HEK293 (cell line): ENCODE results near the gene GPR146.

Experiments used
- CTCF ChIA-PET: fragments of 350-600 bp; formaldehyde crosslinking; extraction: SDS; loops from one replicate; lab custom pipeline; 2021; ENCODE audit warnings: antibody characterized with exemption; lab: Yijun Ruan, JAX
- POLR2A ChIA-PET: fragments of 300-600 bp; formaldehyde crosslinking; extraction: SDS; loops from one replicate; lab custom pipeline; 2020; ENCODE audit warnings: antibody characterized with exemption, inconsistent platforms; lab: Yijun Ruan, JAX
- H3K27ac ChIP-seq: fragments of 200-500 bp; sonication (Bioruptor generic); 2 replicates; pipeline ENCODE4 v1.5.1; 2014; ENCODE audit warnings: low read depth, low read length, control low read depth, inconsistent platforms; ENCODE audit errors: extremely low read depth
- H3K36me3 ChIP-seq, 2 experiments: fragments of 200-500 bp in 1 of 2; sonication (Bioruptor generic) in 1 of 2; 1 replicate in 1 of 2; 2 replicates in 1 of 2; pipeline ENCODE4 v1.5.1; 2014 to 2017; ENCODE audit warnings: inconsistent platforms in 2 of 2, low read length in 2 of 2; ENCODE audit not compliant: control insufficient read depth in 2 of 2, insufficient read depth in 1 of 2
- H3K4me1 ChIP-seq: fragments of 200-500 bp; sonication (Bioruptor generic); 2 replicates; pipeline ENCODE4 v1.5.1; 2014; ENCODE audit warnings: mild to moderate bottlenecking, low read length, inconsistent platforms; ENCODE audit not compliant: control insufficient read depth, insufficient read depth
- H3K4me3 ChIP-seq: 2 replicates; pipeline ENCODE4 v1.5.1; 2011; ENCODE audit warnings: low read depth, mild to moderate bottlenecking, control low read depth, low read length, moderate library complexity
- H3K9me3 ChIP-seq: fragments of 200-500 bp; sonication (Bioruptor generic); 2 replicates; pipeline ENCODE4 v1.5.1; 2014; ENCODE audit warnings: low read depth, low read length, inconsistent platforms; ENCODE audit not compliant: control insufficient read depth, insufficient read depth
- FEZF1 ChIP-seq: fragments of 450-650 bp; formaldehyde crosslinking; IDR thresholded peaks from 2 replicates; pipeline ENCODE4 v1.5.1; 2016; ENCODE audit warnings: missing biosample characterization, missing genetic modification characterization
- GLIS1 ChIP-seq: fragments of 450-650 bp; formaldehyde crosslinking; IDR thresholded peaks from 2 replicates; pipeline ENCODE4 v1.5.1; 2016; ENCODE audit warnings: missing biosample characterization, missing genetic modification characterization
- KLF8 ChIP-seq: fragments of 450-650 bp; formaldehyde crosslinking; IDR thresholded peaks from 2 replicates; pipeline ENCODE4 v1.5.1; 2016; ENCODE audit warnings: missing biosample characterization, missing genetic modification characterization
- OVOL3 ChIP-seq: fragments of 450-650 bp; formaldehyde crosslinking; IDR thresholded peaks from 2 replicates; pipeline ENCODE4 v1.5.1; 2016; ENCODE audit warnings: missing biosample characterization, missing genetic modification characterization
- PBX3 ChIP-seq: sonication (generic); formaldehyde crosslinking; IDR thresholded peaks from 2 replicates; pipeline ENCODE4 v1.8.1; 2022; ENCODE audit warnings: mild to moderate bottlenecking, moderate library complexity, missing genetic modification reagents
- SP7 ChIP-seq: fragments of 450-650 bp; formaldehyde crosslinking; IDR thresholded peaks from 2 replicates; pipeline ENCODE4 v1.5.1; 2016; ENCODE audit warnings: missing biosample characterization, missing genetic modification characterization
- ZBTB17 ChIP-seq: fragments of 450-650 bp; formaldehyde crosslinking; IDR thresholded peaks from 2 replicates; pipeline ENCODE4 v1.5.1; 2016; ENCODE audit warnings: missing biosample characterization, missing genetic modification characterization
- ZBTB20 ChIP-seq: fragments of 450-650 bp; formaldehyde crosslinking; IDR thresholded peaks from 2 replicates; pipeline ENCODE4 v1.5.1; 2016; ENCODE audit warnings: missing biosample characterization, missing genetic modification characterization
- ZBTB26 ChIP-seq: fragments of 450-650 bp; formaldehyde crosslinking; optimal IDR thresholded peaks from 2 replicates; pipeline ENCODE3; 2016; ENCODE audit warnings: missing biosample characterization, mild to moderate bottlenecking, missing genetic modification characterization
- ZBTB8A ChIP-seq: fragments of 450-650 bp; formaldehyde crosslinking; IDR thresholded peaks from 2 replicates; pipeline ENCODE4 v1.5.1; 2016; ENCODE audit warnings: missing biosample characterization, missing genetic modification characterization
- ZFP3 ChIP-seq: fragments of 450-650 bp; formaldehyde crosslinking; IDR thresholded peaks from 2 replicates; pipeline ENCODE4 v1.5.1; 2016; ENCODE audit warnings: low read depth, missing biosample characterization, missing genetic modification characterization
- ZIC2 ChIP-seq: fragments of 450-650 bp; formaldehyde crosslinking; IDR thresholded peaks from 2 replicates; pipeline ENCODE4 v1.5.1; 2016; ENCODE audit warnings: missing biosample characterization, missing genetic modification characterization
- ZNF2 ChIP-seq: fragments of 450-650 bp; formaldehyde crosslinking; IDR thresholded peaks from 2 replicates; pipeline ENCODE4 v1.5.1; 2016; ENCODE audit warnings: missing biosample characterization, missing genetic modification characterization
- ZNF302 ChIP-seq: fragments of 450-650 bp; formaldehyde crosslinking; IDR thresholded peaks from 2 replicates; pipeline ENCODE4 v1.5.1; 2016; ENCODE audit warnings: missing biosample characterization, missing genetic modification characterization, low read depth
- ZNF426 ChIP-seq: fragments of 450-650 bp; formaldehyde crosslinking; IDR thresholded peaks from 2 replicates; pipeline ENCODE4 v1.5.1; 2017; ENCODE audit warnings: missing biosample characterization, missing genetic modification characterization, mild to moderate bottlenecking, inconsistent platforms, moderate library complexity
- ZNF433 ChIP-seq: fragments of 450-650 bp; formaldehyde crosslinking; IDR thresholded peaks from 2 replicates; pipeline ENCODE4 v1.5.1; 2016; ENCODE audit warnings: missing biosample characterization, missing genetic modification characterization, low read depth
- ZNF654 ChIP-seq: fragments of 450-650 bp; formaldehyde crosslinking; IDR thresholded peaks from 2 replicates; pipeline ENCODE4 v1.5.1; 2016; ENCODE audit warnings: low read depth, missing biosample characterization, missing genetic modification characterization
- ZNF843 ChIP-seq: fragments of 450-650 bp; formaldehyde crosslinking; IDR thresholded peaks from 2 replicates; pipeline ENCODE4 v1.5.1; 2016; ENCODE audit warnings: missing biosample characterization, missing genetic modification characterization
- TF ChIP-seq, protein P1 (sequence below): fragments of 450-650 bp; formaldehyde crosslinking; IDR thresholded peaks from 2 replicates; pipeline ENCODE4 v1.5.1; 2016; ENCODE audit warnings: missing biosample characterization, missing genetic modification characterization
- TF ChIP-seq, protein P2 (sequence below): fragments of 450-650 bp; formaldehyde crosslinking; IDR thresholded peaks from 2 replicates; pipeline ENCODE4 v1.5.1; 2016; ENCODE audit warnings: missing biosample characterization, missing genetic modification characterization
- TF ChIP-seq, protein P3 (sequence below): fragments of 450-650 bp; formaldehyde crosslinking; IDR thresholded peaks from 2 replicates; pipeline ENCODE4 v1.5.1; 2016; ENCODE audit warnings: missing biosample characterization, missing genetic modification characterization
- TF ChIP-seq, protein P4 (sequence below): fragments of 450-650 bp; formaldehyde crosslinking; IDR thresholded peaks from 2 replicates; pipeline ENCODE4 v1.5.1; 2016; ENCODE audit warnings: missing biosample characterization, missing genetic modification characterization
- TF ChIP-seq, protein P5 (sequence below): fragments of 450-650 bp; IDR thresholded peaks from 2 replicates; pipeline ENCODE4 v1.5.1; 2018; ENCODE audit warnings: missing biosample characterization, mild to moderate bottlenecking, missing genetic modification characterization

Gene GPR146

DNA sequence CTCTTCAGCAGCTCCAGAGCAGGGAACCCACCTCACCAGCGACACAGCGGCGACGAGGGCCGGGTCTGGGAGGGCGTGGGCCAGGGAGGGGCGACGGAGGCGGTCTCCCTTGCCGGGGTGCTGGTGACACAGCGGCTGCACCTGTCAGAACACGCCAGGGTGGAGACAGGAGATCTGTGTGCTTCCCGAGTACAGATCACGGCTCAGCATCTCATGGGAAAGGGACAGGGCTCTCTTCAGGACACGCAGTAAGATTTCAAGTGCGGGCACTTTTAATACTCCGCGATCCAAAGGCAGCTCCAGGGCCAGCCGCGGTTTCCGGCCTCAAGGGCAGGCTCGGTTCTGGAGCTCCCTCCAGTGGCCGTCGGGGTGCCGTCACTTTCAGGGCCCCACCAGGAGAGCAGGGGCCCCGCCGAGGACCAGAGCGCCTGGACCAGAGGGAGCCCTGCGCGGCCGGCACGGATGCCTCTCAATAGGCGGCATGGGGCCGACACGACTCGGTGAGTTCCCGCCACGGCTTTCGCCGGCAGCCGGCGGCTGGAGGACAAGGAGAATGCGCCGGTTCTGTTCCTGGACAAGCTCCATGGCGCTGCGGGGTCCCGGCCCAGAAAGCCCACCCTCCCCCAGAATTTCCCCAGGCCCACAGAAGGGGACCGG is 21.4 kb downstream of the GPR146 start (continued):
- peak; percentile 61; the same call in 1 of the 2 replicates for TF ChIP-seq ZNF2 (tag by site-specific recombination)
- TF ChIP-seq ZBTB8A (tag by site-specific recombination), result peak; percentile 73
- TF ChIP-seq GLIS1 (tag by site-specific recombination), result peak; percentile 55
- TF ChIP-seq ZIC2, result peak; percentile 90
- TF ChIP-seq, protein P1, sequence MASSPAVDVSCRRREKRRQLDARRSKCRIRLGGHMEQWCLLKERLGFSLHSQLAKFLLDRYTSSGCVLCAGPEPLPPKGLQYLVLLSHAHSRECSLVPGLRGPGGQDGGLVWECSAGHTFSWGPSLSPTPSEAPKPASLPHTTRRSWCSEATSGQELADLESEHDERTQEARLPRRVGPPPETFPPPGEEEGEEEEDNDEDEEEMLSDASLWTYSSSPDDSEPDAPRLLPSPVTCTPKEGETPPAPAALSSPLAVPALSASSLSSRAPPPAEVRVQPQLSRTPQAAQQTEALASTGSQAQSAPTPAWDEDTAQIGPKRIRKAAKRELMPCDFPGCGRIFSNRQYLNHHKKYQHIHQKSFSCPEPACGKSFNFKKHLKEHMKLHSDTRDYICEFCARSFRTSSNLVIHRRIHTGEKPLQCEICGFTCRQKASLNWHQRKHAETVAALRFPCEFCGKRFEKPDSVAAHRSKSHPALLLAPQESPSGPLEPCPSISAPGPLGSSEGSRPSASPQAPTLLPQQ, result peak; percentile 92
- TF ChIP-seq ZNF426, result no peak
- peak; percentile 70 for TF ChIP-seq ZNF654 (tag by site-specific recombination)
- TF ChIP-seq ZBTB26 (tag by site-specific recombination), result peak; percentile 21
- TF ChIP-seq KLF8 (tag by site-specific recombination), result no peak
- TF ChIP-seq ZBTB20 (tag by site-specific recombination), result peak; percentile 45; the same call in 1 of the 2 replicates
- TF ChIP-seq FEZF1 (tag by site-specific recombination), result no peak
- TF ChIP-seq, protein P2, sequence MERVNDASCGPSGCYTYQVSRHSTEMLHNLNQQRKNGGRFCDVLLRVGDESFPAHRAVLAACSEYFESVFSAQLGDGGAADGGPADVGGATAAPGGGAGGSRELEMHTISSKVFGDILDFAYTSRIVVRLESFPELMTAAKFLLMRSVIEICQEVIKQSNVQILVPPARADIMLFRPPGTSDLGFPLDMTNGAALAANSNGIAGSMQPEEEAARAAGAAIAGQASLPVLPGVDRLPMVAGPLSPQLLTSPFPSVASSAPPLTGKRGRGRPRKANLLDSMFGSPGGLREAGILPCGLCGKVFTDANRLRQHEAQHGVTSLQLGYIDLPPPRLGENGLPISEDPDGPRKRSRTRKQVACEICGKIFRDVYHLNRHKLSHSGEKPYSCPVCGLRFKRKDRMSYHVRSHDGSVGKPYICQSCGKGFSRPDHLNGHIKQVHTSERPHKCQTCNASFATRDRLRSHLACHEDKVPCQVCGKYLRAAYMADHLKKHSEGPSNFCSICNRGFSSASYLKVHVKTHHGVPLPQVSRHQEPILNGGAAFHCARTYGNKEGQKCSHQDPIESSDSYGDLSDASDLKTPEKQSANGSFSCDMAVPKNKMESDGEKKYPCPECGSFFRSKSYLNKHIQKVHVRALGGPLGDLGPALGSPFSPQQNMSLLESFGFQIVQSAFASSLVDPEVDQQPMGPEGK (tag by site-specific recombination), result peak; percentile 50
- TF ChIP-seq ZBTB17, result peak; percentile 70
- TF ChIP-seq SP7 (tag by site-specific recombination), result 0 out of 2 replicates have a peak, but pooled peaks have one; percentile 22

DNA sequence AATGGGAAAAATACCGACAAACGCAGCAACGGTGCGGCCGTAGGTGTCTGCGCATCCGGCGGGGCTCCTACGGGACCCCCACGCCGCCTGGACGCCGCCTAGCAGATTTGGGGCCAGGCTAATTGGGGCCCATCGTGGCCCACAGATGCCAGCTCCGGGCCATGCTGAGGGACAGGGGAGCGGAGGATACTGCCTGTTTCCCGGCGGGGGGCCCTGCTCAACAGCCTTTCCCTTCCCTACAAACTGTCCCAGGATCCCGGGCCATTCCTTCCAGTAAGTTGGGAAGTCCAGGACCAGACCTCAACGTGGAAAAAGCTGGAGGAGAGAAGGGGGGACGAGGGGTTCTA is 21.9 kb downstream of the GPR146 start:
- TF ChIP-seq, protein P3, sequence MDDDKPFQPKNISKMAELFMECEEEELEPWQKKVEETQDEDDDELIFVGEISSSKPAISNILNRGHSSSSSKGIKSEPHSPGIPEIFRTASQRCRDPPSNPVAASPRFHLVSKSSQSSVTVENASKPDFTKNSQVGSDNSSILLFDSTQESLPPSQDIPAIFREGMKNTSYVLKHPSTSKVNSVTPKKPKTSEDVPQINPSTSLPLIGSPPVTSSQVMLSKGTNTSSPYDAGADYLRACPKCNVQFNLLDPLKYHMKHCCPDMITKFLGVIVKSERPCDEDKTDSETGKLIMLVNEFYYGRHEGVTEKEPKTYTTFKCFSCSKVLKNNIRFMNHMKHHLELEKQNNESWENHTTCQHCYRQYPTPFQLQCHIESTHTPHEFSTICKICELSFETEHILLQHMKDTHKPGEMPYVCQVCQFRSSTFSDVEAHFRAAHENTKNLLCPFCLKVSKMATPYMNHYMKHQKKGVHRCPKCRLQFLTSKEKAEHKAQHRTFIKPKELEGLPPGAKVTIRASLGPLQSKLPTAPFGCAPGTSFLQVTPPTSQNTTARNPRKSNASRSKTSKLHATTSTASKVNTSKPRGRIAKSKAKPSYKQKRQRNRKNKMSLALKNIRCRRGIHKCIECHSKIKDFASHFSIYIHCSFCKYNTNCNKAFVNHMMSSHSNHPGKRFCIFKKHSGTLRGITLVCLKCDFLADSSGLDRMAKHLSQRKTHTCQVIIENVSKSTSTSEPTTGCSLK (tag by site-specific recombination), result no peak
- no peak for TF ChIP-seq OVOL3
- TF ChIP-seq PBX3 (CRISPR knock-in tag), result no peak
- no peak for TF ChIP-seq ZNF433 (tag by site-specific recombination)
- TF ChIP-seq, protein P4, sequence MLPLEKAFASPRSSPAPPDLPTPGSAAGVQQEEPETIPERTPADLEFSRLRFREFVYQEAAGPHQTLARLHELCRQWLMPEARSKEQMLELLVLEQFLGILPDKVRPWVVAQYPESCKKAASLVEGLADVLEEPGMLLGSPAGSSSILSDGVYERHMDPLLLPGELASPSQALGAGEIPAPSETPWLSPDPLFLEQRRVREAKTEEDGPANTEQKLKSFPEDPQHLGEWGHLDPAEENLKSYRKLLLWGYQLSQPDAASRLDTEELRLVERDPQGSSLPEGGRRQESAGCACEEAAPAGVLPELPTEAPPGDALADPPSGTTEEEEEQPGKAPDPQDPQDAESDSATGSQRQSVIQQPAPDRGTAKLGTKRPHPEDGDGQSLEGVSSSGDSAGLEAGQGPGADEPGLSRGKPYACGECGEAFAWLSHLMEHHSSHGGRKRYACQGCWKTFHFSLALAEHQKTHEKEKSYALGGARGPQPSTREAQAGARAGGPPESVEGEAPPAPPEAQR (tag by site-specific recombination), result no peak
- no peak for TF ChIP-seq ZNF302 (tag by site-specific recombination)
- TF ChIP-seq ZNF843, result no peak
- TF ChIP-seq, protein P5, sequence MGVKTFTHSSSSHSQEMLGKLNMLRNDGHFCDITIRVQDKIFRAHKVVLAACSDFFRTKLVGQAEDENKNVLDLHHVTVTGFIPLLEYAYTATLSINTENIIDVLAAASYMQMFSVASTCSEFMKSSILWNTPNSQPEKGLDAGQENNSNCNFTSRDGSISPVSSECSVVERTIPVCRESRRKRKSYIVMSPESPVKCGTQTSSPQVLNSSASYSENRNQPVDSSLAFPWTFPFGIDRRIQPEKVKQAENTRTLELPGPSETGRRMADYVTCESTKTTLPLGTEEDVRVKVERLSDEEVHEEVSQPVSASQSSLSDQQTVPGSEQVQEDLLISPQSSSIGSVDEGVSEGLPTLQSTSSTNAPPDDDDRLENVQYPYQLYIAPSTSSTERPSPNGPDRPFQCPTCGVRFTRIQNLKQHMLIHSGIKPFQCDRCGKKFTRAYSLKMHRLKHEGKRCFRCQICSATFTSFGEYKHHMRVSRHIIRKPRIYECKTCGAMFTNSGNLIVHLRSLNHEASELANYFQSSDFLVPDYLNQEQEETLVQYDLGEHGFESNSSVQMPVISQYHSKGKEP (tag by site-specific recombination), result no peak
- no peak for TF ChIP-seq ZFP3
- TF ChIP-seq, all 188 proteins: peak for 0
- CTCF ChIA-PET, result interaction anchor here (0.6 to 4.1 kb wide), 25 partner anchors 9 to 462 kb away, joined by 3 to 149 read pairs (median 5); partner anchors contain the start of genes COX19 and GPR146
- Histone ChIP-seq H3K4me3 (no peak overlapping the region), H3K27ac (no peak overlapping the region), H3K36me3 (no peaks in the 10 kb centered on the region), H3K9me3 (no peaks in the 10 kb centered on the region), H3K4me1 (no peaks in the 10 kb centered on the region)
- POLR2A ChIA-PET, result interaction anchor here (2.4 kb wide), 1 partner anchor 73 kb away, joined by 12 read pairs; no protein-coding TSS in a partner anchor
